ENCODE results near the gene ZSWIM4. TPM values are rescaled to one million over a fixed set of nuclear protein-coding genes. Genes with fewer than 3 reads are reported as not detected.

ZSWIM4 gene
- total RNA-seq, 4 donors from 2014 or later, result 6.9 to 15.6 (median 8.9) TPM

DNA sequence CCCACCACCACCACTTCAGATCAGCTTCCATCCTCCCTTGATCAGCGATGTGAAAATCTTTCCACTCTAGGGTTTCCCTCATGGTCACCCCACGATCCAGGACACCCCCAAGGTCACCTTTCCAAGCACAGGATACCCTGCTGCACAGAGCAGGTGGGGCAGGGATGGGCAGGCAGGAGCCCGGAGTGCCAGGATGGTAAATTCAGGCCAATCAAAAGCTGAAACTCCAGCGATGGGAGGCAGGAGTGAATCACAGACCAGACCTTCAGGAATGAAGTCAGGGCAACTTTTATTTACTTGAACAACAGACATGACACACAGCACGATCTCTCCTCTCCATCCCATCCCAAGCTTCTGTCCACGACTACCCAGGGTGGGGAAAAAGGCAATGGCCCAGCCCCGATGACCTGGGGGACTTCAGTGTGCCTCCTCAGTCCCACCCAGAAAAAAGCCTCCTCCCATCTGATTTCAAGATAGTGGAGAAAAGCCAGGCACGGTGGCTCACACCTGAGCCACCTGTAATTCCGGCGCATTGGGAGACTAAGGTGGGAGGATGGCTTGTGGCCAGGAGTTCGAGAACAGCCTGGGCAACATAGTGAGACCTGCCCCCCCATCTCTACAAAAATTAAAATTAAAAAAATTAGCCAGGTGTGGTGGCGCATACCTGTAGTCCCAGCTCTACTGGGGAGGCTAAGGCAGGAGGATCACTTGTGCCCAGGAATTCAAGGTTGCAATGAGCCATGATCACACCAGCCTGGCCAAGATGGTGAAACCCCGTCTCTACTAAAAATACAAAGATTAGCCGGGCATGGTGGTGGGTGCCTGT, 39.2 kb downstream of the ZSWIM4 start:
- intact Hi-C loops (cut with DNase I), result no loop called here
- H3K9me3 ChIP-seq, result no peaks in the 10 kb centered on the region
- H3K27ac ChIP-seq, result peak overlapping the region in 2 of 3 donors; percentile 84
- DNase-seq, result no peak
- H3K36me3 ChIP-seq, result peaks cover 12 to 19% of the 10 kb centered on the region in 2 donors
- H3K27me3 ChIP-seq, result no peaks in the 10 kb centered on the region
- TF ChIP-seq, protein P1, sequence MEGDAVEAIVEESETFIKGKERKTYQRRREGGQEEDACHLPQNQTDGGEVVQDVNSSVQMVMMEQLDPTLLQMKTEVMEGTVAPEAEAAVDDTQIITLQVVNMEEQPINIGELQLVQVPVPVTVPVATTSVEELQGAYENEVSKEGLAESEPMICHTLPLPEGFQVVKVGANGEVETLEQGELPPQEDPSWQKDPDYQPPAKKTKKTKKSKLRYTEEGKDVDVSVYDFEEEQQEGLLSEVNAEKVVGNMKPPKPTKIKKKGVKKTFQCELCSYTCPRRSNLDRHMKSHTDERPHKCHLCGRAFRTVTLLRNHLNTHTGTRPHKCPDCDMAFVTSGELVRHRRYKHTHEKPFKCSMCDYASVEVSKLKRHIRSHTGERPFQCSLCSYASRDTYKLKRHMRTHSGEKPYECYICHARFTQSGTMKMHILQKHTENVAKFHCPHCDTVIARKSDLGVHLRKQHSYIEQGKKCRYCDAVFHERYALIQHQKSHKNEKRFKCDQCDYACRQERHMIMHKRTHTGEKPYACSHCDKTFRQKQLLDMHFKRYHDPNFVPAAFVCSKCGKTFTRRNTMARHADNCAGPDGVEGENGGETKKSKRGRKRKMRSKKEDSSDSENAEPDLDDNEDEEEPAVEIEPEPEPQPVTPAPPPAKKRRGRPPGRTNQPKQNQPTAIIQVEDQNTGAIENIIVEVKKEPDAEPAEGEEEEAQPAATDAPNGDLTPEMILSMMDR (IDR thresholded peaks at IDR 0.05), result no peak
- no peak for TF ChIP-seq POLR2A (IDR thresholded peaks at IDR 0.05)
- peaks cover 24 to 49% of the 10 kb centered on the region in 2 donors for H3K4me1 ChIP-seq
- no peak overlapping the region for H3K4me3 ChIP-seq (replicated peaks in 1 of 3)
- WGBS, 2 donors, result 79 to 83% methylated on average over 14 of the region's 14 CpGs

GRCh38 chr19:13835791-13836723, 40.8 kb downstream of the ZSWIM4 start:
- TF ChIP-seq, protein P1 (IDR thresholded peaks at IDR 0.05), result no peak
- Histone ChIP-seq H3K4me3 (replicated peaks in 1 of 3) (no peak overlapping the region), H3K9me3 (no peaks in the 10 kb centered on the region), H3K27ac (peak overlapping the region; percentile 63 to 99 (median 96)), H3K36me3 (peaks cover 6 to 10% of the 10 kb centered on the region in 2 donors), H3K27me3 (no peaks in the 10 kb centered on the region), H3K4me1 (peaks cover 28 to 64% of the 10 kb centered on the region in 2 donors)
- peak; percentile 45 to 60 for DNase-seq
- WGBS, 2 donors, result 54 to 61% methylated on average over 12 to 15 of the region's 21 CpGs
- intact Hi-C loops (cut with DNase I), result no loop called here

GRCh38 chr19:13838435-13839129, 43.3 kb downstream of the ZSWIM4 start:
- Histone ChIP-seq H3K27ac (peak overlapping the region; percentile 92 to 99 (median 96)), H3K27me3 (no peaks in the 10 kb centered on the region), H3K36me3 (peaks cover 6 to 8% of the 10 kb centered on the region in 2 donors), H3K4me1 (peaks cover 28 to 71% of the 10 kb centered on the region in 2 donors), H3K9me3 (no peaks in the 10 kb centered on the region), H3K4me3 (replicated peaks in 1 of 3) (peak overlapping the region in 1 of 3 donors; percentile 94)
- WGBS, 2 donors, result 65 to 74% methylated on average over 16 to 18 of the region's 18 CpGs
- TF ChIP-seq POLR2A (IDR thresholded peaks at IDR 0.05), result no peak
- TF ChIP-seq, protein P1 (IDR thresholded peaks at IDR 0.05), result no peak
- intact Hi-C loops (cut with DNase I), result no loop called here
- no peak for DNase-seq

DNA sequence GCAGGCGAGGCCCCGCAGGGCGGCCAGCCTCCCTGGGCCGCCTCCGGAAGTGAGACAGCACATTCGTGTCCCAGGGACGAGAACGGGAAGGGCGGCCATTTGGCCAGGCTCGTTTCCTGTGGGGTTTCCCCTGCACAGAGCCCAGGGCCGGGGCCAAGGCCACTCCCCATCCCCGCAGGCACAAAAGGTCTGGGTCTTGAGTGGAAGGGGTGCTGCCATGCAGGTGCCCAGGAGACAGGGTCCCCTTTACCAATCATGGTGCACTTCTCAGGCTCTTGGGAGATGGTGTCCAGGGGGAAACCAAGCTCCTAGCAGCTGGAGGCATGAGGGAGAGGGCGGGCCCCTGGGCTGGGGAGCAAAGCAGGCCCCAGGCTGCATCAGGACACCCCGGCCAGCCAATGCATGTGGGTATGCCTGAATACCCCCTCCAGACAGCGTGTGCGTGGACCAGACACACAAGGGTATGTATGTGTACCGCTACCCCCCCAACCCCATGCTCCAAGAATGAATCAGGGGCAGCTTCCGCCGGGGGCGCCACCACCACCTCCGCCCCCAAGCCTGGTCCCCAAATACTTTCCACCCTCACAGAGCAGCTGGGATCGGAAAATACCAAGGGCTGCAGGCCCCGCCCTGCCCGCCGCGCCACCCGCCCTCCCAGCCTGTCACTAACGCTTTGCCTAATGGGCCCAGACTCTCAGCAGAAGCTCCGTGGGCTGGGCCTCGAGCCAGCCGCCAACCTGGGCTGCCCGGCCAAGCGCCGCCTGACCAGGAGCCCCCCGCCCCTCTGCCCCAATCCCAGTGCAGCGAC, 44.1 kb downstream of the ZSWIM4 start:
- Histone ChIP-seq H3K27ac (peak overlapping the region; percentile 92 to 99 (median 96)), H3K9me3 (no peaks in the 10 kb centered on the region), H3K4me3 (replicated peaks in 1 of 3) (peak overlapping the region; percentile 10 to 94 (median 12)), H3K4me1 (peaks cover 23 to 70% of the 10 kb centered on the region in 2 donors), H3K36me3 (peaks cover 6 to 8% of the 10 kb centered on the region in 2 donors), H3K27me3 (no peaks in the 10 kb centered on the region)
- peak; percentile 87 to 89 for DNase-seq
- TF ChIP-seq, protein P1 (IDR thresholded peaks at IDR 0.05), result no peak
- peak in 1 of 2 donors; percentile 47 for TF ChIP-seq POLR2A (IDR thresholded peaks at IDR 0.05)
- intact Hi-C loops (cut with DNase I), result no loop called here
- 19 to 40% methylated on average over 25 to 28 of the region's 36 CpGs for WGBS, 2 donors
